Cardiac septum (tissue), 1 donor: ENCODE data around the gene NSUN6. TPM values are rescaled to one million over a fixed set of nuclear protein-coding genes. Genes with fewer than 3 reads are reported as not detected.
"Not testable (repeated sequence)": the region's sequence is repeated elsewhere in the genome, so short reads cannot be mapped to it uniquely, and the experiment has no call there.

Experiments used
- DNase-seq: peaks from one replicate; pipeline ENCODE4 v3.0.0-alpha.2; 2020; ENCODE audit warnings: low spot score
- intact Hi-C: fragments of 100-400 bp; cut with DNase I; formaldehyde crosslinking; loops from one replicate; pipeline ENCODE4 v1.14.0; 2022
- total RNA-seq: library from RNA; stranded (reverse); fragmentation: NEBNext Ultra II Directional; extraction: Animal tissue kit (Norgen Biotek cat#: 25700); gene quantifications from one replicate; pipeline ENCODE4 v1.2.1, GENCODE V29; 2021
- donor health status: DM: no; HTN: no; CAD: no.

Gene NSUN6
- total RNA-seq, 1 donor from 2014 or later = 8.7 TPM

- intact Hi-C loops = no loop called here
- no peak for DNase-seq
Measured at GRCh38 chr10:18660816-18661431, 9.5 kb upstream of the NSUN6 start.

GRCh38 chr10:18659819-18660535, 8.6 kb upstream of the NSUN6 start:
- intact Hi-C loops = loop anchor here (1.0 to 10.0 kb wide), 2 partner anchors 9 to 1455 kb away; partner anchors contain the start of genes NSUN6 and TRDMT1
- no peak for DNase-seq

- intact Hi-C loops = loop anchor here (1.0 to 10.0 kb wide), 2 partner anchors 8 to 1454 kb away; partner anchors contain the start of genes NSUN6 and TRDMT1
- DNase-seq = peak; percentile 99
Measured at GRCh38 chr10:18659125-18659818, 7.9 kb upstream of the NSUN6 start, which contains the start of gene ARL5B. Gene ARL5B (plus strand): TSS chr10:18659431. CDS start chr10:18659638, 207 bp downstream.

GRCh38 chr10:18658271-18659124, 7.1 kb upstream of the NSUN6 start:
- DNase-seq = no peak
- intact Hi-C loops = loop anchor here (1.0 to 10.0 kb wide), 2 partner anchors 7 to 1454 kb away; partner anchors contain the start of genes NSUN6 and TRDMT1

DNA sequence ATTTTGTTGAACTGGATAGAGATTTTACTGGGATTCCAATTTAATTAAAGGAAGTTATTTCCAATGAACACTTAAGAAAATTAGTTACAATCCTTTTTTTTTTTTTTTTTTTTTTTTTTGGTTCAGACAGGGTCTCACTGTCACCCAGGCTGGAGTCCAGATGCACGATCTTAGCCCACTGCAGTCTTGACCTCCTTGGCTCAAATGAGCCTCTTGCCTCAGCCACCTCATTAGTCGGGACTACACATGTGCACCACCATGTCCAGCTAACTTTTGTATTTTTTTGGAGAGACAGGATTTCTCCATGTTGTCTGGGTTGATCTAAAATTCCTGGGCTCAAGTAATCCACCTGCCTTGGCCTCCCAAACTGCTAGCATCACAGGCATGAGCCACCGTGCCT, 5.3 kb upstream of the NSUN6 start:
- no peak for DNase-seq
- intact Hi-C loops = loop anchor here (10.0 kb wide), 1 partner anchor 1452 kb away; the partner anchor contains the start of gene TRDMT1

- no peak for DNase-seq
- intact Hi-C loops = loop anchor here (10.0 kb wide), 1 partner anchor 1448 kb away; the partner anchor contains the start of gene TRDMT1
Measured at GRCh38 chr10:18653112-18653511, 1.7 kb upstream of the NSUN6 start.

- no peak for DNase-seq
- intact Hi-C loops = loop anchor here (10.0 kb wide), 1 partner anchor 1446 kb away; the partner anchor contains the start of gene TRDMT1
Measured at GRCh38 chr10:18650404-18650997, 886 bp downstream of the NSUN6 start.

DNA sequence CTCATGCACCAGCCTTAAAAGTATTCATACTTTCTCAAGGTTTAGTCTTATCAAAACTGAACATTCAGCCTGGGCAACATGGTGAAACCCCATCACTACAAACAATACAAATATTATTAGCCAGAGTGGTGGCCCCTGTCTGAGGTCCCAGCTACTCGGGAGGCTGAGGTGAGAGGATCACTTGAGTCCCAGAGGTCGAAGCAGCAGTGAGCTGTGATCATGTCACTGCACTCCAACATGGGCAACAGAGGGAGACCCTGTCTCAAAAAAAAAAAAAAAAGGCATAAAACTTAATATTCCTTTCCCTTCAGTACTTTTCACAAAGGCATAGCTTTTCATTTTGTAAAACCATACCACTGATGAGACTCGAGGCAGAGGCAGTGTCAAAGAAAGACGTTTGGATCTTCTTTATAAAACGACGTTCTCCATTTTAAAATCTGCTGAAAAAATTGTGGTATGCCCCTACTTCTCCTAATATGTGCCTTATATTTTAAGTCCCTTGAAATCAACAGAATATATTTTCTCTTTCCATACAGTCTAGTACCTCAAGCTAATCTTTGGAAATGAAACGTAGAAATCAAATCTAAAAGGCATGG, 1.9 kb downstream of the NSUN6 start:
- DNase-seq = no peak
- intact Hi-C loops = no loop called here

DNA sequence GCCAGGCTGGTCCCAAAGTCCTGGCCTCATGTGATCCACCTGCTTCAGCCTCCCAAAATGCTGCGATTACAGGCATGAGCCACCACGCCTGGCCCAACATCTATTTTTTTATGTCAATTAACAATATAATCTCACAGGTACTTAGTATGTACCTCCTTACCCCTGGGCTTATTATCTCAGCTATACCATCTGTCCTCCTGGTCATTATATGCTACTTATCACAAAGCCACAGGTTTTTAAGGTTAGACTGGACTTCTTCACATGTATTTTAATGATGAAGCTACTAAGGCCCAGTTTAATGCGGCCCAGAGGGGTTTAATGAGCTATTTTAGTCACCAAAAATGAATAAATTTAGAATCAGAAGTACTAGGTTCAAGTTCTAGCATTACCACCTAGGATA, 3.4 kb downstream of the NSUN6 start:
- intact Hi-C loops = no loop called here
- DNase-seq = no peak

- DNase-seq = no peak
- intact Hi-C loops = no loop called here
Measured at GRCh38 chr10:18647151-18647550, 4.2 kb downstream of the NSUN6 start.

- intact Hi-C loops, DNase-seq: not testable (repeated sequence)
Measured at GRCh38 chr10:18639719-18640118, 11.7 kb downstream of the NSUN6 start.

DNA sequence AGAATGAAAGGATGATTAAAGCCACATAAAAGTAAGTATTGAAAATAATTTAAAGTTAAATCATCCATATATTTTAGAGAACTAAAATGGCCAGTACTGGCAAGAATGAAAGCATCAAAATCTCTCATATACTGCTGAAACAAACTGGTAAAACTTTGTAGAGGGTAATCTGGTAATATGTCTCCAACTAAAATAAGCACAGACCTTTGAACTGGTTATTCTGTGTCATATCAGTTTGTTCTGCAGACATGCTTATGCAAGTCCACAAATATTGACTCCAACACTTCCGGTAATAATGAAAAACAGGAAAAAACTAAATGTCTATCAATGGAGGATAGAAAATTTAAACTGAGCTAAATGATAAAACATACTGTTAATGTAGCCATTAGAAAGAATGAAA, 14.0 kb downstream of the NSUN6 start:
- intact Hi-C loops, DNase-seq: not testable (repeated sequence)

GRCh38 chr10:18635995-18636394, 15.4 kb downstream of the NSUN6 start:
- DNase-seq = no peak
- intact Hi-C loops = no loop called here

DNA sequence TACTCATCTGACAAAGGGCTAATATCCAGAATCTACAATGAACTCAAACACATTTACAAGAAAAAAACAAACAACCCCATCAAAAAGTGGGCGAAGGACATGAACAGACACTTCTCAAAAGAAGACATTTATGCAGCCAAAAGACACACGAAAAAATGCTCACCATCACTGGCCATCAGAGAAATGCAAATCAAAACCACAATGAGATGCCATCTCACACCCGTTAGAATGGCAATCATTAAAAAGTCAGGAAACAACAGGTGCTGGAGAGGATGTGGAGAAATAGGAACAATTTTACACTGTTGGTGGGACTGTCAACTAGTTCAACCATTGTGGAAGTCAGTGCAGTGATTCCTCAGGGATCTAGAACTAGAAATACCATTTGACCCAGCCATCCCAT, 18.9 kb downstream of the NSUN6 start:
- DNase-seq, intact Hi-C loops: not testable (repeated sequence)

DNA sequence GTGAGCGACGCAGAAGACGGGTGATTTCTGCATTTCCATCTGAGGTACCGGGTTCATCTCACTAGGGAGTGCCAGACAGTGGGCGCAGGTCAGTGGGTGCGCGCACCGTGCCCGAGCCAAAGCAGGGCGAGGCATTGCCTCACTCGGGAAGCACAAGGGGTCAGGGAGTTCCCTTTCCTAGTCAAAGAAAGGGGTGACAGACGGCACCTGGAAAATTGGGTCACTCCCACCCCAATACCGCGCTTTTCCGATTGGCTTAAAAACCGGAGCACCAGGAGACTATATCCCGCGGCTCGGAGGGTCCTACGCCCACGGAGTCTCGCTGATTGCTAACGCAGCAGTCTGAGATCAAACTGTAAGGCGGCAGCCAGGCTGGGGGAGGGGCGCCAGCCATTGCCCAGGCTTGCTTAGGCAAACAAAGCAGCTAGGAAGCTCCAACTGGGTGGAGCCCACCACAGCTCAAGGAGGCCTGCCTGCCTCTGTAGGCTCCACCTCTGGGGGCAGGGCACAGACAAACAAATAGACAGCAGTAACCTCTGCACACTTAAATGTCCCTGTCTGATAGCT, 23.9 kb downstream of the NSUN6 start:
- peak; percentile 86 for DNase-seq
- intact Hi-C loops = not testable (repeated sequence)

DNA sequence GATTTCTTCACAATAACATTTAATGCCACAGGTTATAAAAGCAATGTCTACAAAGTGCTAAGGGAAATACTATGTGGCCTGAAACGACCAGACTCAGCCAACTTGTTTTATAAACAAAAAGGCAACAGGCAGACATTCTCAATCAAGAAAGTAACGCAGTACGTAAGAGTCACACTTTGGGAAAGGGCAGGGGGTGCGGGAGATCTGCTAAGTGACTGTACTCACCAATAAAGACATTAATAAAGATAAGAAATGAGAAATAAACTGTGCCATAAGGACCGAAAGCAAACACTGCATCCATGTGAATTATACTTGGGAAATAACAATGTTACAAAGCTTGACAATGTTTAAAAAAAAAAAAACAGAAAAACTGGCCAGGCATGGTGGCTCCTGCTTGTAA, 25.5 kb downstream of the NSUN6 start:
- no peak for DNase-seq
- intact Hi-C loops = no loop called here

DNA sequence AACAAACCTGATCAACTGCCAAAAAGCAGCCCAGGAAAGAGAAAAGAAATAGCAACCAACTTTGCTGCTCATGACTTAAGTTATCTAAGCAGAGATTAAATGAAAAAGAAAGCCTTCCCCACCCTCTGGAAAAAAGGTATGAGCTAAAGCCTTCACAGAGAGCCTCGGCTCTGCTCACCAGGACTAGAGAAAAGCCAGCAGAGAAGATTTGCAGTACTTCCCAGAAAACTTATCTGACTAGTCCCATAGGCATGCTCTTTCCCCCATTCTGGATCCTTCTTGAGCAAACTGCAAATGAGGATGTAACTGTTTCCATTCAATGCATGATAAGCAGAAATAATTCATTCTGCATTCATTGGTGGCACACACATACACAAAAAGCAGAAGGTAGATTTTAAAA, 27.7 kb downstream of the NSUN6 start:
- not testable (repeated sequence) for DNase-seq

DNA sequence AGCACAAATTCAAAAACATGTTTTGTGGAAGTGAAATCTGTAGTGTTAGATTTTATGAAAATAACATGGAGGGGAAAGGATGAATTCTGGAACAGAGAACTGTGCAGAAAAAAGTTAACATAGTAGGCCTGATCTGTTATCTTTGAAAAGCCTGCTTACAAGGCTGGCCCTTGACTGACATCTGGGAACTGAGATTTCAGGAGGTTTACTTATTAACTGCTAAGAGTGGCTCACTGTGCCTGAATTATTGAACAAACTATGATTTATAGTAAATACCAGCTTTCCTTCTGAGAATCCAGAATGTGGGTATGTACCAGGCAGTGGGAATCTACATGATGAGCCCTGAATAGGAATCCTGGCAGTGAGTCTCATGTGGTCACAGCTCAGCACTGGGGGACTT, 30.5 kb downstream of the NSUN6 start:
- no peak for DNase-seq
- intact Hi-C loops = no loop called here

More for the DNA sequence above, 27.7 kb downstream of the NSUN6 start:
- intact Hi-C loops = not testable (repeated sequence)
